ENCODE measurements around the gene DMAP1. TPM values are rescaled to one million over a fixed set of nuclear protein-coding genes. Genes with fewer than 3 reads are reported as not detected.

DMAP1 gene
- total RNA-seq (2021): 37.3 and 41.0 TPM in 2 replicates
- percentile 70 among the genes with signal in this experiment for Bru-seq, nascent RNA
- BruChase-seq, experiment 1, labeled RNA remaining after a 2-hour chase: percentile 85 among the genes with signal in this experiment
- percentile 77 among the genes with signal in this experiment for BruChase-seq, experiment 2, labeled RNA remaining after a 6-hour chase
- long read RNA-seq, full-length matches to known transcripts: 46 of 72 reads
- long read RNA-seq, partial matches to known transcripts: 3 of 72 reads
- long read RNA-seq, other reads (novel, unspliced or antisense): 23 of 72 reads

DNA sequence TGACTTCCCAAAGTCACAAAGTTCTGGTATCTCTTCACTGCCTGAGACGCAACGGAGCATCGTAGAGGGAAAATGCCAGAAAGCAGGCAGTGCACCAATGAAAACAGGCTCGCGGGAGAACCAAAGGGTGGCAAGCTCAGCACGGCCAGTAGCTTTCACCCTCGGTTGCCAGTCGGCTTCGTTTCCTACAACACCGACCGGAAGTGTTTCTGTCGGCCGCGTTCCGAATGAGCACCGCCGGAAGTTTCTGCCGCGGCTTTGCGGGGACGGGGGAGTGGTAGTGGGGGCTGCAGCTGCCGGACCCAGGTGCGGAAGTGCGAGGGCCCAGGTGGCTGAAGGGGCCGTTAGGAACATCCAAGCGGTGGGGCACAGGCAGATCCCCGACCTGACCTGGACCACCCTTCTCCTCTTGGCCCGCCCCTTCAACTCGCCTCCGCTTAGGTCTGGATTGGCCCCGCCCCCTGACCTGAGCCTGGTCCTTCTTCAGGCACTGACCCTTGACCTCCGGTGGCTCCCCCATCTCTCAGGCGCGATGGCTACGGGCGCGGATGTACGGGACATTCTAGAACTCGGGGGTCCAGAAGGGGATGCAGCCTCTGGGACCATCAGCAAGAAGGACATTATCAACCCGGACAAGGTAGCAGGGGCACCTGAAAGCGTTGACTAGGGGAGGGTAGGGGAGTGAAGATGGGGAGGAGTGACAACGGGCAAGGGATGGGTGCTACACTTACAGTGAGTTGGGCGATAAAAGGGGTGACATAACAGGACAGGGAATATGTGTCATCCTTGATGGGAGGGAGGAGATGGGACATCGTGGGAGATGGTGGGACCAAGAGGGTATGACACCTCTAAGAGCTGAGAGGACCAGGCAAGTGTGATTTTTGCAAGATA, at the start of gene DMAP1:
TSS of gene DMAP1 (plus strand) at position 250 of the 891 bp plus-strand sequence. CDS start at position 533, 283 bp downstream.
- H3K36me3 ChIP-seq (ENCODE audit: insufficient read depth, low read length, poor library complexity, severe bottlenecking): peaks cover 26% of the 10 kb centered on the region
- no peaks in the 10 kb centered on the region for H3K9me3 ChIP-seq (ENCODE audit: low read depth, low read length, poor library complexity, severe bottlenecking)
- H3K27me3 ChIP-seq (replicated peaks; ENCODE audit: insufficient read depth, low read depth, low read length, poor library complexity): no peaks in the 10 kb centered on the region
- TF ChIP-seq EZH2 (IDR thresholded peaks at IDR 0.05; ENCODE audit: borderline replicate concordance, low read depth, low read length, poor library complexity, severe bottlenecking) (no peak), CTCF (conservative IDR thresholded peaks at IDR 0.05; ENCODE audit: low read depth, low read length) (0 out of 2 replicates have a peak, but pooled peaks have one; percentile 21)
- peak; percentile 90 for DNase-seq (ENCODE audit: low spot score)
- CTCF ChIA-PET: no interaction called here
- H3K4me3 ChIP-seq (ENCODE audit: low read depth, low read length, poor library complexity, severe bottlenecking): peak within 1 kb of the TSS; percentile 73
- POLR2A ChIA-PET (ENCODE audit: low non-redundant PET): no interaction called here
- intact Hi-C loops (cut with micrococcal nuclease; ENCODE audit: unreplicated experiment): no loop called here
- peak within 1 kb of the TSS; percentile 55 for H3K27ac ChIP-seq (ENCODE audit: low read depth, low read length, poor library complexity, severe bottlenecking)
- TSS peak; percentile 41 for BruUV-seq (replicated peaks)
- peaks cover 6% of the 10 kb centered on the region for H3K4me1 ChIP-seq (ENCODE audit: insufficient read depth, low read length, poor library complexity, severe bottlenecking)

- Histone ChIP-seq H3K27ac (ENCODE audit: low read depth, low read length, poor library complexity, severe bottlenecking) (no peak overlapping the region), H3K4me3 (ENCODE audit: low read depth, low read length, poor library complexity, severe bottlenecking) (no peak overlapping the region), H3K27me3 (replicated peaks; ENCODE audit: insufficient read depth, low read depth, low read length, poor library complexity) (no peaks in the 10 kb centered on the region), H3K9me3 (ENCODE audit: low read depth, low read length, poor library complexity, severe bottlenecking) (no peaks in the 10 kb centered on the region), H3K4me1 (ENCODE audit: insufficient read depth, low read length, poor library complexity, severe bottlenecking) (no peaks in the 10 kb centered on the region), H3K36me3 (ENCODE audit: insufficient read depth, low read length, poor library complexity, severe bottlenecking) (no peaks in the 10 kb centered on the region)
- no TSS peak for BruUV-seq (replicated peaks)
- TF ChIP-seq CTCF (conservative IDR thresholded peaks at IDR 0.05; ENCODE audit: low read depth, low read length) (no peak; the same call in 1 of the 2 replicates), EZH2 (IDR thresholded peaks at IDR 0.05; ENCODE audit: borderline replicate concordance, low read depth, low read length, poor library complexity, severe bottlenecking) (no peak)
- intact Hi-C loops (cut with micrococcal nuclease; ENCODE audit: unreplicated experiment): no loop called here
- no peak for DNase-seq (ENCODE audit: low spot score)
- POLR2A ChIA-PET (ENCODE audit: low non-redundant PET): no interaction called here
- CTCF ChIA-PET: no interaction called here
These were observed 44.7 kb upstream of the DMAP1 start for GRCh38 chr1:44168520-44169098.

- H3K4me3 ChIP-seq (ENCODE audit: low read depth, low read length, poor library complexity, severe bottlenecking): no peak overlapping the region
- CTCF ChIA-PET: no interaction called here
- DNase-seq (ENCODE audit: low spot score): no peak
- TF ChIP-seq CTCF (conservative IDR thresholded peaks at IDR 0.05; ENCODE audit: low read depth, low read length) (no peak), EZH2 (IDR thresholded peaks at IDR 0.05; ENCODE audit: borderline replicate concordance, low read depth, low read length, poor library complexity, severe bottlenecking) (no peak)
- POLR2A ChIA-PET (ENCODE audit: low non-redundant PET): interaction anchor here (0.5 kb wide), 1 partner anchor 108 kb away, joined by 3 read pairs; no protein-coding TSS in a partner anchor
- H3K27me3 ChIP-seq (replicated peaks; ENCODE audit: insufficient read depth, low read depth, low read length, poor library complexity): no peaks in the 10 kb centered on the region
- no TSS peak for BruUV-seq (replicated peaks)
- no peaks in the 10 kb centered on the region for H3K36me3 ChIP-seq (ENCODE audit: insufficient read depth, low read length, poor library complexity, severe bottlenecking)
- no peaks in the 10 kb centered on the region for H3K4me1 ChIP-seq (ENCODE audit: insufficient read depth, low read length, poor library complexity, severe bottlenecking)
- no peak overlapping the region for H3K27ac ChIP-seq (ENCODE audit: low read depth, low read length, poor library complexity, severe bottlenecking)
- no peaks in the 10 kb centered on the region for H3K9me3 ChIP-seq (ENCODE audit: low read depth, low read length, poor library complexity, severe bottlenecking)
- intact Hi-C loops (cut with micrococcal nuclease; ENCODE audit: unreplicated experiment): no loop called here
These were observed 42.9 kb upstream of the DMAP1 start for GRCh38 chr1:44170281-44170823.

All from A673 (cell line).